Activated CD4-positive, alpha-beta T cell treated with anti-CD3 and anti-CD28 coated beads, Interleukin-2, Interleukin-4, amounts not matched to agents 100 ng/mL and 50 ng/mL, durations not matched to agents 16 hours and 8 hours (primary cell): Measurements from ENCODE around the gene RAB1B.

Source experiments
- DNase-seq: peaks from one replicate; pipeline ENCODE4 v3.0.0-alpha.2; 2020; ENCODE audit warnings: low spot score

RAB1B gene

DNA sequence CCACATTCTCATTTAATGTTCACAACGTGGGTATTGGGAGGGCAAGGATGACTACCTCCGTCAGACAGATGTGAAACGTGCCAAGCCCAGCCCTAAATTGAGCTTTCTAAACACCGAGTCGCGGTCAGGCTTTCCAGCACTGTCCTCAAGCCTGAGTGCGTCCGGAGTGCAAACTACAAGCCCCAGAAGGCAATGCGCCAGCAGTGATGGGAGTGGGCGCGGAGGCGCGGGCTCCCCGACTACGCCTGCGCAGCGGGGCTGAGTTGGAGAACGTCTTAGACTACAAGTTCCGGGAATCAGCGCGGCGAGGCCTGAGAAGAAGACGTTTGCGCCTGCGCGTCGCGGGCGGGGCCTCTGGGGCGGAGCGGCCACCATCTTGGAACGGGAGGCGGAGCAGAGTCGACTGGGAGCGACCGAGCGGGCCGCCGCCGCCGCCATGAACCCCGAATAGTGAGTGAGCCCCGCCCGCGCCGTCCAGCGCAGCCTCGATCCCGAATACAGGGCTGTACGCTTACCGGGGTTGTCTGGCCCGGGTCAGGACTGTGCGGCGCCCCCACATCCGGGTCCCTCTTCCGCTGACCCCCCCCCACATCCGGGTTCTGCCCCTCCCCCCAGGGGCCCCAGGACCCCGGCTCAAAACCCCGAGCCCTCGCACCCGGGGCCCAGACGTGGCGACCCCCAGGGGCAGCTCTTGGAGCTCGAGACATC lies at the start of gene RAB1B:
TSS of gene RAB1B (plus strand) at position 396 of the 708 bp plus-strand sequence. CDS start at position 437, 41 bp downstream.
- peak; percentile 100 for DNase-seq

DNA sequence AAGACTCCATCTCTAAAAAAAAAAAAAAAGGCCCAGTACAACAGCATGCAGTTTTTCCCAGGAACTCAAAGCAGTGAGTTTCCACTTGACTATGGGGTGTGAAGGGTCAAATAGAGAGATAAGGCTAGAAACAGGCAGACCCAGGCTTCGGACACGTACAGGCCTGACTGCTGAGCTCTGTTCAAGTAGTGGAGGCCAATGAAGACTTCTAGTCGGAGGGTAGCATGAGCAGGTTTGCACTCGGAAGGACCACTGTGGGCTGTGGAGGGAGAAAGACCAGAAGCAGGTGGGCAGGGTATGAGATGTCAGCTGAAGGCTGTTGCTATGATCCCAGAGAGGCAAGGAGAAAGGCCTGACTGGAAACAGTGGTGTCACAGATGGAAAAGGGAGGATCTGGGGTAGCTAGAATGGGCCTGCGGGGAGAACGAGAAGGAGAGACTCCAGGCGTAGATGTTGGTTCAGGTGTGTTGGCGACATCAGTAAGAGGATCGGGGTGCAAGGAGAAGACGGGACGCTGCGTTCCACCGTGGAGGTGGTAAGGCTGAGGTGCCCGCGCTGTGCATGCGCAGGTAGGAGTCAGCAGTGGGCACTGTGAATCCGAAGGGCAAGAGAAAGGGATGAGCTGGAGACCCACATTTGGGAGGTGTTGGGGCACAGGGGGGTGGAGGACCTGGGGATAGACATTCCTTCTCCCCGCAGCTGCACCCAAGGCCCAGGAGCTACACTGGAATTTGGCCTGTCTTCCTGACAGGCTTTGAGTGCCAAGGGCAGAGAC lies 49.4 kb upstream of the RAB1B start:
- DNase-seq: no peak

DNA sequence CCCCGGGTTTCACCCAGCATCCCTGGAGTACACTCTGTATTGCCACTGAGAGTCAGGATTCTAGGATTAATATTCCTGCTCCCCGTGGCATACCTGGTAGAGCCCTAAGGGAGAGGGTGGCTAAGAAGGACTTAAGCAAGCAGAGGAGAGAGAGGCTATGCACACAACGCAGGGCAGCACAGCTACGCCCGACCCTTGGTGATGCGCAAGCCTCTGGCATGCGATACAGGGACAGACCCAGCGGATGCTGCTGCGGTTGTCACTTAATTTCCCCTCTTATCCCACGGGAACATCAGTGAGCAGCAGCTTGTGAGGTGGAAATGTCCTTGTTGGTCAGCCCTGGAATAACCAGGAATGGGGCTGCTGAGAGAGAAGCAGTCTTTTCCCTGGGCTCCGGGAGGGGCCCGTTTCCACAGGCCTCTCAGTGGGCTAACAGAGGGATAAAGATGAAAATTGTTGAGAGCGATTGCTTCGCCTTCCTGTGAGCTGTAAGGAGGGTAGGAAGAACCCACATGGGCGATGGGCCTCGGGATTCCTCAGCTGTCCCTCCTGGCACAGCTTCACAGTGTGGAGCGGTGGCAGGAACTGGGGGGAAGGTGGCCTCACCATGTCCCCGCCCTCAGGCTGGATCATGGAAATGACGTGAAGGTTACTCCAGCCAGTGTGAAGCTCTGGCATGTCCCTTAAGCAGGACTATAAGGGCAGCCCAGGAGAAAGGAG lies 48.4 kb upstream of the RAB1B start:
- DNase-seq: no peak

DNA sequence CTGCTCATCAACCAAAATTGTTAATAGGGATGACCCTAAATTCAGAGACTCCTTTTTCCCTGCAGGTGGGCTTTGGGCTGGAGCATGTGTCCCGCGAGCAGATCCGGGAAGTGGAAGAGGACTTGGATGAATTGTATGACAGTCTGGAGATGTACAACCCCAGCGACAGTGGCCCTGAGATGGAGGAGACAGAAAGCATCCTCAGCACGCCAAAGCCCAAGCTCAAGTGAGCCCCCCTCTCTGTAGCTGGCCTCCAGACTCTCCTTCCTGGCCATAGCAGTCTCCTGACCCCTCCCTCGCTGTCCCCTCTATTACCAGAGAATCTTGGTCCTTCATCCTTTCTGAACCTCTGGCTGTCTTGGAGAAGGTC lies 47.9 kb upstream of the RAB1B start:
- no peak for DNase-seq

DNA sequence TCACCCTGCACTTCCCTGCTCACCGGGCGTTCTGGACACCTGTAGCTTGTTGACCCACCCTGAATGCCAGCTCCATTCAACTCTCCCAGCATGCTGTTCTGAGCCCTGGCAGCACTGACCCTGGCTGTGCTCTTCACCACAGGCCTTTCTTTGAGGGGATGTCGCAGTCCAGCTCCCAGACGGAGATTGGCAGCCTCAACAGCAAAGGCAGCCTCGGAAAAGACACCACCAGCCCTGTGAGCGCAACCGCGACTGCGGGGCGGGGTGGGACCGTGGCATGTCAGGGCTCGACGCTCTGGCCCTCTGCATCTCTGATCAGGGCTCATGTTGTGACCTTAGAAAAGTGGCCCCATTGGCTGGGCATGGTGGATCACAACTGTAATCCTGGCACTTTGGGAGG lies 47.4 kb upstream of the RAB1B start:
- no peak for DNase-seq

DNA sequence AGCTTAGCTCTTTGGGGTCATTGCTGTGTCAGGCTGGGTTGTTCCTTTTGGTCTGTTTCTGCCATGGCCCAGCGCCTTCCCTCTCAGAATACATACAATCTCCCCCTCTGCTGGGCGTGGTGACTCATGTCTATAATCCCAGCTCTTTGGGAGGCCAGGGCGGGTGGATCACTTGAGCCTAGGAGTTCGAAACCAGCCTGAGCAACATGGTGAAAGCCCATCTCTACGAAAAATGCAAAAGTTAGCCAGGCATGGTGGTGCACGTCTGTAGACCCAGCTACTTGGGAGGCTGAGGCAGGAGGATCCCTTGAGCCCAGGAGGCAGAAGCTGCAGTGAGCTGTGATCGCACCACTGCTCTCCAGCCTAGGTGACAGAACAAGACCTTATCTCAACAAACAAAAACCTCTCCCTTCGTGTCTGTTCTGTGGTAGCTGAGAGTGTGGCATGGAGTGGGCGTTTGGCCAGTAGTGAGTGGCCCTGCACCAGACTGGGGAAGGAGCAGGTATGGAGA lies 46.7 kb upstream of the RAB1B start:
- DNase-seq: no peak

DNA sequence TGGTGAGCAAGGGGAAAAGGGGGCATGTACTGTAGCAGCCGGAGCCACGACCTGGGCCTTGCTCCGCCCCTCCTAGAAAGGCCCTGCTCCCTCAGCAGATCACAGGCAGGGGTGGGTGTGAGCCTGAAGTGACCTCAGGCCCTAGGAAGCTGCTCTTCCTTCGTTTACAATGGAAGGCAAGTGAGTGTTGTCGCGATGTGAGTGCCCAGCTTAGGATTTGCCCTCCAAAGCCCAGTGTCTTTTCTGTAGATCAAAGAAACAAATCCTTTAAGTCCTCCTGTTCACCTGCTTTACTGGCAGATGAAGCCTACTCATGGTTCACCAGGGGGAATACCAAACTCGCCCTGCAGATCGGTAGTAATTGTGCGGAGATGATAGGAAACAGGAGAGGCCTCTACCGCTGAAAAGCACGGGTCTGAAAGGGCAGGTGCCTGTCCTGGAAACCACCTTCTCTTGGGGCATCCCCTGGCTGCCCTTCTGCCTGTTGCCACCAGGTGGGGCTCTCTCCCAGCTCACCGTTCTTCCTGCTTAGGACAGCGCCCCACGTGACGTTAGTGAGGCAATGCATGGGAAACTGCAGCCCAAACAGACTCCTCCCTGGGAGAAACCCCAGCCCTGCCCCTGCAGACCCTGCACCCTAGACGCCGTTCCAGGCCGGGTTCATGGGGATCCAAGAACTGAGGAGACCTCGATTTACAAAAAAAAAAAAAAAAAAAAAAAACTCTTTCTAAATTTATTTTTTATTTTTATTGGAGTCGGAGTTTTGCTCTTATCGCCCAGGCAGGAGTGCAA lies 45.9 kb upstream of the RAB1B start:
- peak; percentile 95 for DNase-seq

DNA sequence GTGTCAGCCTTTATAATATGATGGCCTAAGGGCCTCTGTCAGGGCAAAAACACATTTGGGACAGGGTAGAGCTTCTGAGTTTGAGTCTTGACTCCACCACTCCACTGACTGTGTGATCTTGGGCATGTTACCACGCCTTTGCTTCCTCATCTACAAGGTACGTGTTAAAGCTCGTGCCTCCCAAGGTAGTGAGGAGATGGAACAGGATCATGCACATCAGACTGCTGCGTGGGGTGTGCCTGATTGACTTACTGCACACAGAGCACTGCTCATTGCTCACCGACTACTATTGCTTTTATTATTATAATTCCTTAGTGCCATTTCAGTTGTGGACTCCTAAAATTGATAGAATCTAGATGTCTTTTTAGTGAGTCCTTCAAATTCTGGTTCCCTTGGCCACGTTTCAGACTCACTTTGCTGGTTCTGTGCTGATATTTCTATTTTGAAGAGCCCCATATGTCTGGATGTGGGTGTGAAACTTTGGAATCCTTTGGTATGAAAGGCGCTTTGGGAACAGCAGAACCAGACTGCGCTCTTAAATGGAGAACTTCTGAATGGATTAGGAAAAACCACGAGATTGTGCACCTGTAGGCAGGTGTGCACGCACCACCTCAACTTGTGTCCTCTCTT lies 44.1 kb upstream of the RAB1B start:
- DNase-seq: no peak

DNA sequence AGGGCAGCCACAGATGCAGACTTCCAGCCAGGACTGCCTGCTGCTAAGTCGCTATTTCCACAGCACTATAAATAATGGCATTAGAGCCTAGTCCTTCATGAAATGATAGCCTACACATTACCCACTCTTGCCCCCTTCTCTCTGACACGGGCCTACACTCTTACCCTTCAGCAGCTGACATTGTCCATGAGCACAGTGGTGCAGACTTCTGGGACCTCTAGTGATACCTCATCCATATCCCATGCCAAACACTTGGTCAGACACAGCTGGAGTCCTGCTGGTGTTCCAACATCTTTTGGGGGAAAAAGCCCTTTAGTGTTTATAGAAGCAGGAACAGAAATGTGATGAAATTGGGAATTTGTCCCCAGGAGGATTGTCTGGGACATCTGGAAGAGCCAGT lies 43.4 kb upstream of the RAB1B start:
- no peak for DNase-seq

DNA sequence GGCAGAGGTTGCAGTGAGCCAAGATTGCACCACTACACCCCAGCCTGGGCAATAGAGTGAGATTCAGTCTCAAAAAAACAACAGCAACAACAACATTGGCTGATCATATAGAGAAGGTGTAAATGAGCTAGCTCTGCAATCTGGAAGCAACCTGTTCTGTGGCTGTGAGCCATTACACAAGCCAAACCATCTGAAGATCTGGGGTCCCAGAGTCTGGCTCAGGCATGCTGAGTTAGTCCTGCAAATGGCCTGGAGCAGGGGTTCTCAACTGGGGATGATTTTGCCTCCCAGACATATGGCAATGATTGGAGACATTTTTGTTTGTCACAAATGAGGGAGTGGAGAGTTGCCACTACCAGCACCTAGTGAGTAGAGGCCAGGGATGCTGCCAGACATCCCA lies 42.3 kb upstream of the RAB1B start:
- DNase-seq: no peak

DNA sequence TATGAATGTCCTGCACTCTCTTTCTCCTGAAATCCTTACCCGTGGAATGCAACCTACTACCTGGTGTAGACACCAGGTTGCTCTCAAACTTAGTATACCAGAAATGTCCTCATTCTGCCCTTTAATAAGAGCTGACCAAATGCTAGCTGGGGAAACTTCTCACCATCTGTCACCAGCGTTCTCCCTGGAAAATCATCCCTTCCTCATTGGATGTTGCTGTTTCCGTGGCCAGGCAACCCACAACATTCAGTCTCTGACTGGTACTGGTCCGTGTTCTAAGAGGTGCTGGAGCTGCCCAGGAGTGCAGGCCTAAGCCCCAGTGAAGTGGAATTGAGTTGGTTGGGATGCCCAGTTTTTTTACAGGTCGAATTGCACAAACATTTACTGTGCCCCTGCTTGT lies 40.7 kb upstream of the RAB1B start:
- DNase-seq: no peak

DNA sequence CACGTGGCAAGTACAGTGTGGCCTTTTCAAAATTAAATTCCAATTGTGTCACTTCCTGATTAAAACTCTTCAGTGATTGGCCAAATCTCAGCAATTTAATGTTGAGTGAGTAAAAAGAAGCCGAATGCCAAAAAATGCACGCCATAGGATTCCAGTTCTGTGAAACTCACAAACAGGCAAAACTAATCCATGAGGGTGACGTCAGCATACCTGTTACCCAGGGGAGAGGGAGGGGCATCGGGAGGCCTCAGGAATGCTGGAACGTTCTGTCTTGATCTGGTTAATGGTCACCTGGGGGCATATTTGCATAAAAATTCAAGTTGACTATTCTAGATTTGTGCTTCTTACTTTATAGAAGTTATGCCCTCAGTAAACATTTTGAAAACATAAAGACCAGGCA lies 39.9 kb upstream of the RAB1B start:
- DNase-seq: no peak

DNA sequence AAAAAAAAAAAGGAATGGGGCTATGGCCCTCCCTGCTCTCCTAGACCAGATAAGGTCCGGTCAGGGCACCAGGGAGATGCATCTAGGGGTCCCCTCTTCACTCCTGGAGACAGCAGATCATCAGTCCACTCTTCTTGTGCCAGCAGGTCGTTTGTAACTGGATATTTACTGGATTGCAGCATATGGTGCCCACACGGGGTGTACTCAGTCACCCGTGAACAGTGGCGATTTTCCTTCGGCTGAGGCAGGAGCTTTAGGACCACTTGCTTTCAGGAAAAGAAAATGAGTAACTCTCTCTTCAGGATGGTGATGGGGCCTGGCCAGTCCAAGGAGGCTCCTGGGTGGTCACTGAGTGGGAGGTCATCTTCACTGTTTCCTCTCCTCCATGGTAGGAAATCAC lies 38.3 kb upstream of the RAB1B start:
- DNase-seq: no peak

DNA sequence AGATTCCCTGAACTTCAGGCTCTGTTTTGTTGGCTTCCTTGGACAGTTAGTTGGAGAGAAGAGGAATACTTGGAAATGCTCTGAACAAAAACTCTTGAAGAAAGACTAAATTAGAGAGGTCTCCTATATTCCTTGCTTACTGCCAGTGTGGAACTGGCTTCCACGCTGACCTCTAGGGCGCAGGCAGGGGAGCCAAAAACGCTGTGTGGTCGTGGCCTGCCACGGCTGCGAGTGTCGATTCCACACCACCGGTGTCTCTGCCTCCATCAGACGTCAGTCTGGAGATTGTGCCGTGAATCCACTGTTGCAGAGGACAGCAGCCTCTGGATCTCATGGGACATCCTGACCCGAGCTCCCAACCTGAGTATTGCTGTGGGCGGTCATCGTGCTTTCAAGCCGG lies 37.5 kb upstream of the RAB1B start:
- no peak for DNase-seq

DNA sequence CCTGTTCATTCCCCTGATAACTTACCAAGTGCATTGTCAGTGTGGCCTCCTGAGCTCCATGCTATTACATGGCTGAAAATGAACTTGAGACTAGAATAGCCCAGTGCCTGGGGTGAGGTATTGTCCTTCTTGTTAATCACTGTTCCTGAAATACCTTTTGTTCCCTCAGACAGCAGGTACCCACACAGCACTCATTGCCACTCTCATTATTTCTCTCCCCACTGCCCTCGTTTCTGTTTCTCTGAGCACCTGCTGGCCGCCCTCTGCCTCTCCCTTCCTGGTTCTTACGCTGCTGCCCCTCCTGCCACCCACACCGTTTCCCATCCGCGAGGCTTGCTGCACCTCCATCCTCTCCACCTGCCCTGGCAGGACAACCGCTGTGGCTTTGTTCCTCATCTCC lies 36.9 kb upstream of the RAB1B start:
- DNase-seq: no peak

DNA sequence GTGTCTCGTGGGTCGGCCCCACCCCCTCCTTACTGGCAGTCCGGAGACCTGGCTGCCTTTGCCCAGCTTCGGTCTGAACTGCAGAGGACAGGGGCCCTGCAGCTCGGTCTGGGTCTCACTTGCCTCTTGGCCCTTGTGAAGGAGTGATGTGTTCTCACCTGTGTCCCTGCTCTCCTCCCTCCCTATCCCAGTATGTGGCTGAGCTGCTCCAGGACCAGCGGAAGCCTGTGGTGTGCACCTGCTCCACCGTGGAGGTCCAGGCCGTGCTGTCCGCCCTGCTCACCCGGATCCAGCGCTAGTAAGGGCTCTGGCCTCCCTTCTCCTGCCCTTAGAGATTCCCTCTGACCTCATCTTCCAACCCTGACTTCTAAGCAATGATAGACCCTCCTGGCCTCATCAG lies 35.7 kb upstream of the RAB1B start:
- no peak for DNase-seq

DNA sequence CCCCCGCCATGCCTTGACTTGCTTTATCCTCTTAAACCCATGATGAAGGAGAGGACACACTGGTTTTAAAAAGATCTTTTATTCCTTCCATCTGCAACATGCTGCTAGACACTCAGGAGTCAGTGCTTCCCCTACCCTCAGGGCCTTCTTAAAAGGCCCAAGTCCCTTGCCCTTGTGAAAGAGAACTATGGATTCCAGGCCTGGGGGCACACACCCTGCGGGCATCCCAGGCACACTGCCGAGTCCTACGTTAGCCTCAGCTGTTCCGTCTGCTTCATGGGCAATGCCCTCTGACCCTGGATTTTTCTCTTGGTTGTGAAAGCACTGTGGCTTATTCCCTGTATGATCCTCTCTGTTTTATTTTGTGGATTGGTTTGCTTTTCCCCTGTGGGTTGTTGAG lies 35.1 kb upstream of the RAB1B start:
- DNase-seq: no peak

DNA sequence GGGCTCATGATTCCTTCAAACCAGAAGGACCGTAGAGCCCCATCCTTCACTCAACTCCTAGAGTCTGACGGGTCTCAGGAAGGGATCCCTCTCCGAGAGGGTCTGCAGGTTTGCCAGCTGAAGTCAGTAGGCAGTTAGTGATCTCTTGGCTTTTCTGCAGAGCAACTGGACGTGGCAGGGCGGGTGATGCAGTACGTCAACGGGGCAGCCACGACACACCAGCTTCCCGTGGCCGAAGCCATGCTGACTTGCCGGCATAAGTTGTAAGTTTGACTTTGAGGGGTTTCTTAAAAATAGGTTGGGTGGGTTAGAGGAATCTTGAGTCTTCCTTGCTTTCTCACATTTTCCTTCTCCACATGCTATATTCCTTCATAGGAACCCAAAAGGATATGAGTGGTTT lies 33.3 kb upstream of the RAB1B start:
- DNase-seq: no peak

DNA sequence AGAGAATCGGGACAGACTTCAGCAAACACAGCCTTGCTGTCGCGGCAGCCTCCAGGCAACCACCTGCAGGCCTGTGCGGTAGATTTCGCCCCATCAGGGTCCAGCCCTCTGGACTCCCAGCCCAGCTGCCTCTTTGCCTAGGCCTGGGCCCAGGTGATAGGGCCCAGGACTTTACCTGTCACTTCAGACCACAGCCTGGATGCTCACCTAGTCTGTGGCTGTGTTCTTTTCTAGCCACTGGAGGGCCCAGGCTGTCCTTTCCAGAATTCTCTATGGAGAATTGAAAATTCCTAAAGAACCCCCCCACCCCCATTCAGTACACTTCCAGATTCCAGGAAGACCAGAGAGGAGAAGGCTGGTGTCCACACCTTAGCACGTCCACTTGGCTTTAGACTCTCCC lies 30.6 kb upstream of the RAB1B start:
- no peak for DNase-seq

DNA sequence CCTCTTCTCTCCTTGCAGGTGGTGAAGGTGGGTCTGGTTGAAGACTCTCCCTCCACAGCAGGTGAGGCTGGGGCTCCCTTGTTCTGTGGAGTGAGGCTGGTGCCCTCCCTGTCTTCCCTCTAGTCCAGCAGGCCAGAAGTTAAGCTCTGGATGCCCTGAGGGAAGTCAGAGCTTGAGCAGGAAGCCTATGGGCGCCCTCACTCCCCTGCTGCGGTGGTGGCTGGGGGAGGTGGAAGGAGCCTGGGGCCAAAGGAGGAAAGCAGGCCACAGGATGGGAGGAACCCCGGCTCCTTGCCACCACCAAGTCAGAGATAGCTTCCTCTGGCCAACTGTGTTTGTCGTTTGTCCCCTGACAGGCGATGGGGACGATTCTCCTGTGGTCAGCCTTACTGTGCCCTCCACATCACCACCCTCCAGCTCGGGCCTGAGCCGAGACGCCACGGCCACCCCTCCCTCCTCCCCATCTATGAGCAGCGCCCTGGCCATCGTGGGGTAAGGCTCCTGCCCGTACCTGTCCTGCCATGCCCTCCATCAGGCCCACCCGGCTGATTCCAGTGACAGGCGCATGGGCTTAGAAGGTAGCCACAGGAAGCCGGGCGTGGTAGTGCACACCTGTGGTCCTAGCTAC lies 29.5 kb upstream of the RAB1B start:
- DNase-seq: no peak

DNA sequence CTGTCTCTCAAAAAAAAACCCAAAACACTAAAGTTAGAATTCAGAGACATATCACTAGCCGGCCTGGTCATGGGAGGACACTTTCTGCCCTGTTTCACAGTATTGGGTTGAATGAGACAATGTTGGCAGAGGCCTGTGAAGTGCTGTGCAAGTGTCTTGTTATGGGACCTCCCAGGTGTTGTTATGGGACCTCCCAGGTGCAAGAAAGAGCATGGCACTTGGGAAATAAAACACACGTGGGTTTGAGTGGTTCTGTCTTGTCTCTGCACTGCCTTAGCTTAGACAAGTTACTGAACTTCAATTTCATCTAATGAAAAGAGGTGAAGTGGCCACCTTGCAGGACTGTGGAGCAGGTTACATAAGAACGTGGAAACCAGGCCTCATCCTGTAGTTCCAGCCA lies 28.9 kb upstream of the RAB1B start:
- DNase-seq: no peak
